ENCODE measurements around the gene ABHD12.

ABHD12 gene

GRCh38 chr20:25253606-25254275 lies 136.9 kb downstream of the ABHD12 start:
- DNase-seq: no peak

GRCh38 chr20:25252686-25253421 lies 137.8 kb downstream of the ABHD12 start:
- no peak for DNase-seq

GRCh38 chr20:25252230-25252651 lies 138.4 kb downstream of the ABHD12 start:
- no peak for DNase-seq

DNA sequence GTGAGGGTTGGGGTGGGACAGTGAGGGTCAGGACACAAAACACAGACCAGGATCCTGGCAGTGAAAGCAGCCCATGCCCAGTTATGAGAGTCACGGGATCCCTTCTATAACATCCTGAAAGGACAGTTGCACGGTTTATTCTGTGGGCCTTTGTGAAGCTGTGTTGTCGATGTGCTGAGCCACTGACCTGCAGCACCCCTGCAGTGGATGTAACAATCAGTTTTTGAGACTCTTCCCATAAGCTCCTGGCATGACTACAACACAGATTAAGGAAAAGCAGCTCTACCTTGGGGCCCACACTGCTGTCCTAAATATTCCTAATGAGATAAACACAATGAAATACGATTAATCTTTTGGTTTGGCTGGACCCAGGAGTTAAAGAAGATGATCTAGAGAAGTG lies 139.1 kb downstream of the ABHD12 start:
- no peak for DNase-seq

GRCh38 chr20:25251019-25251418 lies 139.6 kb downstream of the ABHD12 start:
- no peak for DNase-seq

- no peak for DNase-seq
Measured at GRCh38 chr20:25250508-25250907, 140.1 kb downstream of the ABHD12 start.

Measured in stimulated activated naive CD4-positive, alpha-beta T cell (primary cell).